ENCODE results near the gene YWHAH. TPM values are rescaled to one million over a fixed set of nuclear protein-coding genes. Genes with fewer than 3 reads are reported as not detected.

Gene YWHAH
- total and polyA plus RNA-seq, 9 of the 15 experiments (the other 6 are each of a cell fraction or from before 2014, with no cell fraction given): 32.0 to 177 (median 114) TPM

- TF ChIP-seq E4F1 (CRISPR knock-in tag; IDR thresholded peaks at IDR 0.05; ENCODE audit: borderline replicate concordance) (no peak), JUN (IDR thresholded peaks at IDR 0.05; ENCODE audit: borderline replicate concordance, low read depth, low read length) (no peak), JUN (CRISPR knock-in tag; IDR thresholded peaks at IDR 0.05; ENCODE audit: borderline replicate concordance) (no peak), NCOA2 (IDR thresholded peaks at IDR 0.05; ENCODE audit: partially characterized antibody in 2 of 2) (no peak), MEIS2 (IDR thresholded peaks at IDR 0.05; ENCODE audit: partially characterized antibody) (peak; percentile 83), RBM22 (IDR thresholded peaks at IDR 0.05; ENCODE audit: low read depth, low read length, poor library complexity, severe bottlenecking) (no peak), POLR2G (IDR thresholded peaks at IDR 0.05; ENCODE audit: low read depth, low read length) (no peak), KLF13 (tag; IDR thresholded peaks at IDR 0.05; ENCODE audit: borderline replicate concordance, low read depth) (no peak), CSDE1 (IDR thresholded peaks at IDR 0.05) (no peak), ZNF324 (CRISPR knock-in tag; IDR thresholded peaks at IDR 0.05) (no peak), NCOA1 (IDR thresholded peaks at IDR 0.05; ENCODE audit: low read depth) (peak; percentile 34; the same call in 1 of the 2 replicates), SAFB2 (IDR thresholded peaks at IDR 0.05; ENCODE audit: borderline replicate concordance, low read depth, low read length, severe bottlenecking) (no peak), ZNF232 (CRISPR knock-in tag; IDR thresholded peaks at IDR 0.05) (no peak), PHF21A (IDR thresholded peaks at IDR 0.05; ENCODE audit: borderline replicate concordance, low read depth) (no peak), MTA2 (IDR thresholded peaks at IDR 0.05; ENCODE audit: low read depth) (peak; percentile 53), KAT8 (IDR thresholded peaks at IDR 0.05; ENCODE audit: low read depth) (no peak), ZNF764 (CRISPR knock-in tag; IDR thresholded peaks at IDR 0.05; ENCODE audit: low read depth) (no peak), SMARCE1 (IDR thresholded peaks at IDR 0.05) (peak; percentile 68; the same call in 1 of the 2 replicates), SP1 (CRISPR knock-in tag; IDR thresholded peaks at IDR 0.05) (no peak), ADNP (tag; IDR thresholded peaks at IDR 0.05) (no peak), PHB2 (IDR thresholded peaks at IDR 0.05; ENCODE audit: low read depth) (0 out of 2 replicates have a peak, but pooled peaks have one; percentile 17), CTBP1 (IDR thresholded peaks at IDR 0.05; ENCODE audit: borderline replicate concordance) (peak; percentile 36; the same call in 1 of the 2 replicates), MYBL2 (IDR thresholded peaks at IDR 0.05; ENCODE audit: low read depth) (no peak), MYBL2 (CRISPR knock-in tag; IDR thresholded peaks at IDR 0.05; ENCODE audit: borderline replicate concordance) (no peak), ZBTB49 (CRISPR knock-in tag; IDR thresholded peaks at IDR 0.05; ENCODE audit: borderline replicate concordance) (no peak), ZNF217 (CRISPR knock-in tag; IDR thresholded peaks at IDR 0.05) (no peak)
- TF ChIP-seq, protein P1, sequence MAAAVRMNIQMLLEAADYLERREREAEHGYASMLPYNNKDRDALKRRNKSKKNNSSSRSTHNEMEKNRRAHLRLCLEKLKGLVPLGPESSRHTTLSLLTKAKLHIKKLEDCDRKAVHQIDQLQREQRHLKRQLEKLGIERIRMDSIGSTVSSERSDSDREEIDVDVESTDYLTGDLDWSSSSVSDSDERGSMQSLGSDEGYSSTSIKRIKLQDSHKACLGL (CRISPR knock-in tag; IDR thresholded peaks at IDR 0.05; ENCODE audit: borderline replicate concordance, poor library complexity, severe bottlenecking): no peak
Observed at GRCh38 chr22:31896472-31896871, 47.9 kb upstream of the YWHAH start (continued).
